Bronchial epithelial cell (primary cell): ENCODE measurements around the gene CHD8. TPM values are rescaled to one million over a fixed set of nuclear protein-coding genes. Genes with fewer than 3 reads are reported as not detected.
"Not testable (repeated sequence)": the region's sequence is repeated elsewhere in the genome, so short reads cannot be mapped to it uniquely, and the experiment has no call there.

Experiments
- DNase-seq: peaks from one replicate; pipeline ENCODE4 v3.0.0-alpha.2; 2010; ENCODE audit warnings: low read depth
- FAIRE-seq: peaks from 2 replicates; lab custom pipeline; 2011; peaks lifted over from hg19 to GRCh38; lab: Jason Lieb, UNC
- H3K27me3 ChIP-seq: 2 replicates; pipeline ENCODE4 v1.5.1; 2011; ENCODE audit warnings: low read length; ENCODE audit not compliant: control insufficient read depth, insufficient read depth
- H3K36me3 ChIP-seq: 2 replicates; pipeline ENCODE4 v1.5.1; 2011; ENCODE audit warnings: low read length; ENCODE audit not compliant: control insufficient read depth, insufficient read depth
- H3K4me3 ChIP-seq: 2 replicates; pipeline ENCODE4 v1.5.1; 2011; ENCODE audit warnings: mild to moderate bottlenecking, low read depth, low read length, control low read depth
- total RNA-seq: library from RNA; depleted of rRNA; stranded (reverse); fragments of >200 nt; gene quantifications from 2 replicates; pipeline ENCODE4 v1.2.1, GENCODE V29; 2014
- TF ChIP-seq, protein P1 (sequence below): IDR thresholded peaks from 2 replicates; pipeline ENCODE4 v1.5.1; 2011; ENCODE audit warnings: mild to moderate bottlenecking, moderate library complexity, low read length, control low read depth, inconsistent platforms; ENCODE audit not compliant: insufficient read depth, severe bottlenecking

The CHD8 gene
- total RNA-seq, 1 donor from 2014 or later = 29.7 TPM

DNA sequence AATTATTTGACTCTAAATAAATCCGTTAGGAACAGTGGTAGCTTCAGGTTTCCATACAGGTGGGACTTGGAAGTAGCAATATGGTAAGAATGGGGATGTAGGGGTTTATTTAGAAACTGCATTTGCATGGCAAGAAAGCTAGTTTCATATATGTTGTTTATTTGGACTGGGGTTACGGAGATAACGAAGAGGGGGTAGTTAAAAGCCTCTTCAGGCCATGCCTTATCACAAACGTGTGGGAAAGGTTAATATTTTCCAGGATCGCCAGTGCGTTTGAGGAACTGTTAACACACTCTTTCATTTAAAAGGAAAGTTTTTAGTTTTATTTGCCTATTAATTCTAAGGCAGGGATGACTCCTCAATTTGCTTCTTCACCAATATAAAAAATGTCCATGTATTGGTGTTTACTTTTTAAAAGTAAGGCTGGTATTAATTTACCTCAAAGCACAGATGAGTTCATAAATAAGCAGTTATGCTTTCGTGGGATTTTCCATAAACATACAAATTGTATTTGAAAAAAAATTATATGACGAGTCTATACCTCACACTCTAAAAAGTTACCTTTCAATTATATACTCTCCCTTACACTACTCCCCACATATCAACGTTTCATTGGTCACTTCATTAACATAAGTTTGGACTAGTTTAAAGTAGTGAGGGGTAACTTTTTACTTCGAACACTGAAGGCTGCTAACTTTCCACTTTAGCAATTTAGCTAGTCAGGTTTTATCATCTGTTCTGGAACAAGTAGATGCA lies 20.0 kb upstream of the CHD8 start:
- no peaks in the 10 kb centered on the region for H3K27me3 ChIP-seq
- TF ChIP-seq, protein P1, sequence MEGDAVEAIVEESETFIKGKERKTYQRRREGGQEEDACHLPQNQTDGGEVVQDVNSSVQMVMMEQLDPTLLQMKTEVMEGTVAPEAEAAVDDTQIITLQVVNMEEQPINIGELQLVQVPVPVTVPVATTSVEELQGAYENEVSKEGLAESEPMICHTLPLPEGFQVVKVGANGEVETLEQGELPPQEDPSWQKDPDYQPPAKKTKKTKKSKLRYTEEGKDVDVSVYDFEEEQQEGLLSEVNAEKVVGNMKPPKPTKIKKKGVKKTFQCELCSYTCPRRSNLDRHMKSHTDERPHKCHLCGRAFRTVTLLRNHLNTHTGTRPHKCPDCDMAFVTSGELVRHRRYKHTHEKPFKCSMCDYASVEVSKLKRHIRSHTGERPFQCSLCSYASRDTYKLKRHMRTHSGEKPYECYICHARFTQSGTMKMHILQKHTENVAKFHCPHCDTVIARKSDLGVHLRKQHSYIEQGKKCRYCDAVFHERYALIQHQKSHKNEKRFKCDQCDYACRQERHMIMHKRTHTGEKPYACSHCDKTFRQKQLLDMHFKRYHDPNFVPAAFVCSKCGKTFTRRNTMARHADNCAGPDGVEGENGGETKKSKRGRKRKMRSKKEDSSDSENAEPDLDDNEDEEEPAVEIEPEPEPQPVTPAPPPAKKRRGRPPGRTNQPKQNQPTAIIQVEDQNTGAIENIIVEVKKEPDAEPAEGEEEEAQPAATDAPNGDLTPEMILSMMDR = no peak
- DNase-seq (no peak), FAIRE-seq (no peak)
- H3K36me3 ChIP-seq = no peaks in the 10 kb centered on the region
- H3K4me3 ChIP-seq = peak overlapping the region; percentile 99

DNA sequence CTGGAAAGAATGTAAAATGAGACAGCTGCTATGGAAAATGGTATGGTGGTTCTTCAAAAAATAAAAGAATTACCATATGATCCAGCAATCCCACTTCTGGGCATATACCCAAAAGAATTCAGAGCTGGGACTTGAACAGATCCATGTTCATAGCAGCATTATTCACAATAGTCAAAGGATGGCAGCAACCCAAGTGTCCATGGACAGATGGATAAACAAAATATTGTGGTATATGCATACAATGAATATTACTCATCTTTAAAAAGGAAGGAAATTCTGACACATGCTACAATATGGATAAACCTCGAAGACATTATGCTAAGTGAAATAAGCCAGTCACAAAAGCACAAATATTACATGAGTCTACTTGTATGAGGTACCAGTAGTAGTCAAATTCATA lies 11.7 kb upstream of the CHD8 start:
- DNase-seq = peak; percentile 72
- peaks cover 1% of the 10 kb centered on the region for H3K36me3 ChIP-seq
- H3K4me3 ChIP-seq = no peak overlapping the region
- FAIRE-seq = no peak
- no peaks in the 10 kb centered on the region for H3K27me3 ChIP-seq
- TF ChIP-seq, protein P1 = no peak

DNA sequence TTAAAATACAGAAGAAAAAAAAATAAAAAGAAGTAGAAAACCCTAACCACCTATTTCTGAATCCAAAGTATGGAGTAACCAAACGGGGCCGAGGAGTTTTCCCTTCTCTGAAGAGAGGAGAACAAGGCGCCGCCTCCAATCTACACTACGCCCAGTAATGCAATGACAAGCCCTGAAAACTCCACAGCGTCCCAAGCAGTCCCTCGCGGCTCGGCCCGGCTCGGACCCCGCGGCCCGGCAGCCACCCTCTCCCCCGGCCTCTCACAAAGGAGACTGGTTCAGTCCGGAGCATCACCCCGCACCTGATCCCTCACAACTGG lies 371 bp downstream of the CHD8 start:
- Histone ChIP-seq H3K4me3 (peak overlapping the region; percentile 84), H3K27me3 (no peaks in the 10 kb centered on the region), H3K36me3 (no peaks in the 10 kb centered on the region)
- TF ChIP-seq, protein P1 = no peak
- FAIRE-seq = no peak
- DNase-seq = no peak

DNA sequence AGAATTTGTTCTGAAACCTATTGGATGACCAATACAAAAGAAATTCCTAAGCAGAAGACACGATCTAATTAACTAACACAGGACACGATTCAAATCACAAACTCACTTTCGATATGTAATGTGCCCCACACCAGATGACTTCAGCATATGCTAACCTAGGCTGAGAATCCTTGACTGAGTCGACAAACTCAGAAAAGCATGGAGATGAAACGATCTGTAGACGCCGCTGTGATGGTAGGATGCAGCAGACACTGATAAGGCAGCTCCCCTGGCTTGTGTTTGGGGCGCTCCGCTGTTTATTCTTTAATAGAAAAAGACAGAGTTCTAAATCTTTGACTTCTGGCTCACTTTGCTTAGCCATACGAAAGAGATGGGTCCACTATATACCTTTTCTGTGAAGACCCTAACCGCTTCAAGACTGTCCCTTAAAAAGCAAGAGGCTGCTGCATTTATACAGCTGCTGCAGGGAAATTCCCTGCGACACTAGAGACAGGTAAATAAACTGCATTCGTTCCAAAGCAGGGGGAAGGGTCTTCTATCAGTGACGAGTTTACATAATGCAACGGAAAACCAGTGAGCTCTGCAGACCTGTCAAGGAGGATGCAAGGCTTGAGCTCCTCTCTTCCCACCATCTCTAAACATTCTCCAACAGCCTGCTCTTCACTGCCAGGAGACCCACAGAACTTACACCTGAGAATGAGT lies 929 bp downstream of the CHD8 start:
- H3K27me3 ChIP-seq = no peaks in the 10 kb centered on the region
- TF ChIP-seq, protein P1 = no peak
- peak; percentile 10 for DNase-seq
- H3K4me3 ChIP-seq = peak overlapping the region; percentile 84
- H3K36me3 ChIP-seq = no peaks in the 10 kb centered on the region
- no peak for FAIRE-seq

DNA sequence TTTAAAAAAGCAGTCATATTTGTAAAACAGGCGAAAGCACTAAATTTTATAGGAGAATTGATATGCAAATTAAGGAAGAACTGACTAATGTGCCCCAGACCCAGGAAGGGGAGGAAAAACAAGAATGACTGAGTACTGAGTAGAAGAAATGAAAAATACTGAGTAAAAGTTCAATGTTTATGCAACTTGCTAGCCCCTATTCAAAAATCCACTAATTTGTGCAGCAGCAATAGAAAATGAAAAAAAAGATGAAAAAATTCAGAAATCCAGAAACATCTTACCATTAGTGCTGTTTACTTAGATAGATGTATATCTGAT lies 6.1 kb downstream of the CHD8 start:
- H3K36me3 ChIP-seq = no peaks in the 10 kb centered on the region
- no peak overlapping the region for H3K4me3 ChIP-seq
- DNase-seq (no peak), FAIRE-seq (no peak)
- TF ChIP-seq, protein P1 = no peak
- H3K27me3 ChIP-seq = no peaks in the 10 kb centered on the region

DNA sequence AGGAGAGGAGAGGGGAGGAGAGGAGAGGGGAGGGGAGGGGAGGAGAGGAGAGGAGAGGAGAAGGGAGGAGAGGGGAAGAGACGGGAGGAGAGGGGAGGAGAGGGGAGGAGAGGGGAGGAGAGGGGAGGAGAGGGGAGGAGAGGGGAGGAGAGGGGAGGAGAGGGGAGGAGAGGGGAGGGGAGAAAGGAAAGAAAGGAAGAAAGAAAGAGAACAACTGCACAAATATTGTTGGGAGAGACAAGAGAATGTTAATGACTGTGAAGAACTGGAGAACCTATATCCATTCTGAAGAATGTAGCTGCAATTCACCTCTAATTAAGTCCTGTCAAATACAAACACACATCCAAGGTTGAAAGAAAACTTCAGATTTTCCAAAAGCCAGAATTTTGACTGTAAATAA lies 13.3 kb downstream of the CHD8 start:
- H3K36me3 ChIP-seq, FAIRE-seq, DNase-seq, H3K27me3 ChIP-seq, H3K4me3 ChIP-seq: not testable (repeated sequence)
